GM21447 (cell line): Measurements from ENCODE around the gene ABLIM2.

Source experiments
- ATAC-seq: cut with Tn5 transposase; IDR thresholded peaks from one replicate; pipeline ENCODE4 v1.9.1; 2021; ENCODE audit not compliant: unreplicated experiment

Gene ABLIM2

GRCh38 chr4:8105306-8106100 lies 53.1 kb downstream of the ABLIM2 start:
- ATAC-seq, result no peak

GRCh38 chr4:8104491-8105305 lies 53.9 kb downstream of the ABLIM2 start:
- ATAC-seq, result no peak

GRCh38 chr4:8103421-8104390 lies 54.9 kb downstream of the ABLIM2 start:
- ATAC-seq, result no peak

- no peak for ATAC-seq
Measured at GRCh38 chr4:8102831-8103230, 55.8 kb downstream of the ABLIM2 start.

- no peak for ATAC-seq
Measured at GRCh38 chr4:8102076-8102355, 56.6 kb downstream of the ABLIM2 start.

GRCh38 chr4:8101213-8102075 lies 57.2 kb downstream of the ABLIM2 start:
- no peak for ATAC-seq

GRCh38 chr4:8099981-8100464 lies 58.6 kb downstream of the ABLIM2 start:
- no peak for ATAC-seq

GRCh38 chr4:8098506-8098905 lies 60.1 kb downstream of the ABLIM2 start:
- no peak for ATAC-seq

- no peak for ATAC-seq
Measured at GRCh38 chr4:8097721-8098345, 60.8 kb downstream of the ABLIM2 start.

- ATAC-seq, result no peak
Measured at GRCh38 chr4:8097141-8097541, 61.5 kb downstream of the ABLIM2 start.

GRCh38 chr4:8096690-8097061 lies 61.9 kb downstream of the ABLIM2 start:
- no peak for ATAC-seq

- ATAC-seq, result no peak
Measured at GRCh38 chr4:8095956-8096689, 62.5 kb downstream of the ABLIM2 start.

- ATAC-seq, result no peak
Measured at GRCh38 chr4:8093587-8094274, 64.9 kb downstream of the ABLIM2 start.

- ATAC-seq, result no peak
Measured at GRCh38 chr4:8092282-8092681, 66.3 kb downstream of the ABLIM2 start.

GRCh38 chr4:8090744-8091301 lies 67.8 kb downstream of the ABLIM2 start:
- no peak for ATAC-seq

GRCh38 chr4:8090312-8090711 lies 68.3 kb downstream of the ABLIM2 start:
- ATAC-seq, result no peak

- ATAC-seq, result no peak
Measured at GRCh38 chr4:8089862-8090261, 68.8 kb downstream of the ABLIM2 start.

- no peak for ATAC-seq
Measured at GRCh38 chr4:8088966-8089491, 69.6 kb downstream of the ABLIM2 start.
